ENCODE measurements around the gene NMD3.

The NMD3 gene

DNA sequence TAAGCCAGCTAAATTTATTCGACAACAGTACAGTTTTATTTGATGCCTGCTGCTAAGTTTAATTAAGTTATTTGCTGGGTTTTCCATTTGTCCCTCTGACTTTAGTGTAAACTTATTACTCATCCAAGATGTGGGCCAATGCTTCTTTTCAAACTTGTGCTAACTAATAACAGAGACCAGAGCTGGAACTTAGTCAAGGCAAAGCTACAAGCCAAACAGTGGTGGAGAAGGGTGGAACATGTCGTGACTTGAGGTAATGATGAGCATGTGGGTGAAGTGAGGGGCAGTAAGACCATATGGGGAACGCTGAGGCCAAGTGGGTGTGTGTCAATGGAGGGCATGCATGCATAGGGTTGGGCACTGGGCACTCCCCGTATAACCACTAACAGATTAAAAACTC is 63.9 kb downstream of the NMD3 start:
- no peak for DNase-seq (ENCODE audit: low spot score)

DNA sequence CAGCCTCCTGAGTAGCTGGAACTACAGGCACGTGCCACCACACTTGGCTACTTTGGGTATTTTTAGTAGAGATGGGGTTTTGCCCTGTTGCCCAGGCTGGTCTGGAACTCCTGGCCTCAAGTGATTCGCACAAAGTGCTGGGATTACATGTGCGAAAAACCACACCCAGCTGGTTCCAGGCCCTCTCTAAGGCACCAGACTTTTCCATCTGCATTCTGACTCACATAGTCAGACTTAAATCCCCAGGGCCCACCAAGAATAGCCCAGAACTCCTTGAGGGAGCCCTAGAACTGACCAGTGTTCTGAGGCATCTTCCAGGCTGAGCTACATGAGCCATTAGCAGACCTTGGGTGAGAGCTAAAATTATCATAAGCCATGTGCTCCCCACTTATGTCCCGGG is 68.1 kb downstream of the NMD3 start:
- DNase-seq (ENCODE audit: low spot score): no peak

DNA sequence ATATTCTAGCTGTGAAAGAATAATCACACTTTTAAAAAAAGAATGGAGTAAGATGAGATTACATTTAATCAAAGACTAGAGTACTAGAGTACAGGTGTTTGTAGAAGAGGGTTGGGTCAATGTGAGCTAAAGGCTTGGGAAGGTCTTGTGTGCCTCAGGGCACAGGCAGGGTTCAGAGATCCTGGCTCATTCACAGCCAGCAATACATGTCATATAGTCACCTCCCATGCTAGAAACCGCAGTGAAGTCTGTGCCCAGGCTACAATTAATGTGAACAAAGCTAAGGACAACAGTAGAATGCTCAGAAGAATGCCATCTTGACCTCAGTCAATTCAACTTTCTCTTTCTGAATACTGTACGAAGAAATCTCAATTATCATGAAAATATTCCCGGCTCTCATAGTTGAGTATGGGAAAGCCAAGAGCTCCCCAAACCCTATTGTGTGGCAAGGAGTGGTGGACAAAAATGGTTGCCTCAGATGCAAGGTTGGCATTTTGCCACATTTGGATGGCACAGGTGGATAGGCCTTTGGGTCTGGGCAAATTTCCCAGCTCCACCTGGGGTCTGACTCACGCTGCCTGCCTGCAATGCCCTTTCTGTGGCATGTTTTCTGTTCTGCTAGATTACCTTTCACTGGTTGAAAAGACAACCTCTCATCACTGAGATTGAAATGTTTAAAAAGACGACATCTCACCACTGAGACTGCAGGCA is 70.2 kb downstream of the NMD3 start:
- DNase-seq (ENCODE audit: low spot score): no peak

DNA sequence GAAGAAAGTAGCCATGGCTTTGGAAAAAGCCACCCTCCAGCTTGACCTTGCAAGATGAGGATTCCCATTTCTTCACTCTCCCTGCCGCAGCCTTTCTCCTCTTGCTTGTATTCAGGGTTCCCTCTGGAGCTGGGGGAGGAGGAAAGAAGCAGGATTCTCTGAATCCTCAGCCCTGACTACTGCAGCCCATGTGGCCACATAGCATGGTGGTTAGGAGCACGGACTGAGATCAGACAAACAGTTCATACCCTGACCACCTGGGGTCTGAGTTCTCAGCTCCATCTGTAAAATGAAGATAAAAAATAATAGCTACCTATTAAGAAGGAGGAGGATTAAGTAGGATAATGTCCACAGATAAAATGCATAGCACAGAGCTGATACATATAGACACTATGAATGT is 72.3 kb downstream of the NMD3 start:
- no peak for DNase-seq (ENCODE audit: low spot score)

DNA sequence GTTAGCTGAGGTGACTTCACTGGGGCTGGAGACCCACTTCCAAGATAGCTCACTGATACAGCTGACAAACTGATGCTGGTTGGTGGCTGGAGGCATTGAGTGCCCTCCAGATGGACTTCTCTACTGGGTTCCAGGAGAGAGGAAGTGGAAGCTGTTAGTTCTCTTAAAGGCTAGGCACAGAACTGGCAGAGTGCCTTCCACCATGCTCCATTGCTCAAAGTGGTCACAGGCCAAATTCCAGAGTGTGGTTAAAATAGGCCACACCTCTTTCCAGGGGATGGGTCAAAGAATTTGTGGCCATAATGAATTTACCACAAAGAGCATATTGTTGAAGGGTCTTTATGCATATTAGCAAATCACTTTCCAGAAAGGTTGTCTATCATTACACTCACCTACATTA is 74.2 kb downstream of the NMD3 start:
- no peak for DNase-seq (ENCODE audit: low spot score)

DNA sequence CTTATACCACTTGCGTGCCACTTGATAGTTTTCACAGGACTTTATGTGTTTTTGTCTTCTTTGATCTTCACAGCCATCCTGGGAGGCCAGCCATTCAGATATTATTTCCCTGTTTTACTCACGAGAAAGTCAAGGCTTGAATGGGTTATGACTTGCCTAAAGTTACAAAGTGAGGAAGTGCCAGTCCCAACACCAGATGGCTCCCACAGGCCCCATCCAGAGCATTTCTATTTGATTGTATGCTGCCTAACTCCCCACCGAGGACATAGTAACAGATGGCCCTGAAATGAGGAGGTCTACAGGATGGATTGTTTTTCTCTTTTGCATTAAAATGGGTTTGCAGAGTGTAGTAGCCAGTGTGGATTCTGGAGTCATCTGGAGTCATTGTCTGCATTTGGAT is 75.7 kb downstream of the NMD3 start:
- no peak for DNase-seq (ENCODE audit: low spot score)

All from germinal center (tissue), 1 donor.